Activated naive CD4-positive, alpha-beta T cell (primary cell): ENCODE measurements around the gene CDC20.

Experiments
- DNase-seq, 4 experiments: peaks; one replicate each; lab custom pipeline; 2025; lab: John Stamatoyannopoulos, UW

CDC20 gene

GRCh38 chr1:43358746-43359693 is at the start of gene CDC20:
TSS of gene CDC20 (plus strand) at chr1:43358981. CDS start at chr1:43359216, 235 bp downstream.
- DNase-seq: peak; percentile 90 to 96 (median 94)

DNA sequence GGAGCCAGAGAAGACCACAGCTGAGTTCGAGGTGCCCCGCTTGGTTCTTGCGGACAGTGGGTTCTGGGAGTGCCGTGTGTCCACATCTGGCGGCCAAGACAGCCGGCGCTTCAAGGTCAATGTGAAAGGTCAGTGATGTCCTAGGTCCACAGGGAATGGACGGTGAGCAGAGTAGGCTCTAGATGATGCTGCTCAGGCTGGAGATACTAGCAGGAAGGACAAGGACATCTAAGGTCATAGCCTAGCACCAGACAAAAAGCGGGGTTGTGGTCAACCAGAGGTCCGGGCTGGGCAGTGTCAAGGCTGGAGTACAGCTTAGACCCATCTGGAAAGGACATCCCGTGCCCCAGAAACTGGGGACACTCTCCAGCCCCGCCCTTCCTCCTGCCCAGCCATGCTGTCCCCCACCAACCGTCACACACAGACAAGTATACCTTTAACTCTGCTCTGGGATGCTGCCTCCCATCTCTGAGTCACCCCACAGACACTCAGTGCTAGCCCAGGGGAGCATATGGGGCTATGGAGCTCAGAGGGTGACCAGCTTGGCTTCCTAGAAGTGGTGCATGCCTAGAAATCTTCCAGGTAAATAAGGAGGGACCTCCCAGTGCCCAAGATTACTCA is 49.3 kb upstream of the CDC20 start:
- DNase-seq: no peak

- DNase-seq: no peak
These were observed 47.3 kb upstream of the CDC20 start for GRCh38 chr1:43311521-43311920.

DNA sequence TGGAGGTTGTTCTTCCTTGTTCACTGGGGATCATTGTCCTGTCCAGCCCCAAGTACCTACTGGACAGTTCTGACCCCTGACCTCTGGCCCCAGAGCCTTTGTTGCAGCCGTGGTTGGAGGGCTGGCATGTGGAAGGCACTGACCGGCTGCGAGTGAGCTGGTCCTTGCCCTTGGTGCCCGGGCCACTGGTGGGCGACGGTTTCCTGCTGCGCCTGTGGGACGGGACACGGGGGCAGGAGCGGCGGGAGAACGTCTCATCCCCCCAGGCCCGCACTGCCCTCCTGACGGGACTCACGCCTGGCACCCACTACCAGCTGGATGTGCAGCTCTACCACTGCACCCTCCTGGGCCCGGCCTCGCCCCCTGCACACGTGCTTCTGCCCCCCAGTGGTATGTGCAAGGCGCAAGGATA is 46.6 kb upstream of the CDC20 start:
- DNase-seq: no peak

DNA sequence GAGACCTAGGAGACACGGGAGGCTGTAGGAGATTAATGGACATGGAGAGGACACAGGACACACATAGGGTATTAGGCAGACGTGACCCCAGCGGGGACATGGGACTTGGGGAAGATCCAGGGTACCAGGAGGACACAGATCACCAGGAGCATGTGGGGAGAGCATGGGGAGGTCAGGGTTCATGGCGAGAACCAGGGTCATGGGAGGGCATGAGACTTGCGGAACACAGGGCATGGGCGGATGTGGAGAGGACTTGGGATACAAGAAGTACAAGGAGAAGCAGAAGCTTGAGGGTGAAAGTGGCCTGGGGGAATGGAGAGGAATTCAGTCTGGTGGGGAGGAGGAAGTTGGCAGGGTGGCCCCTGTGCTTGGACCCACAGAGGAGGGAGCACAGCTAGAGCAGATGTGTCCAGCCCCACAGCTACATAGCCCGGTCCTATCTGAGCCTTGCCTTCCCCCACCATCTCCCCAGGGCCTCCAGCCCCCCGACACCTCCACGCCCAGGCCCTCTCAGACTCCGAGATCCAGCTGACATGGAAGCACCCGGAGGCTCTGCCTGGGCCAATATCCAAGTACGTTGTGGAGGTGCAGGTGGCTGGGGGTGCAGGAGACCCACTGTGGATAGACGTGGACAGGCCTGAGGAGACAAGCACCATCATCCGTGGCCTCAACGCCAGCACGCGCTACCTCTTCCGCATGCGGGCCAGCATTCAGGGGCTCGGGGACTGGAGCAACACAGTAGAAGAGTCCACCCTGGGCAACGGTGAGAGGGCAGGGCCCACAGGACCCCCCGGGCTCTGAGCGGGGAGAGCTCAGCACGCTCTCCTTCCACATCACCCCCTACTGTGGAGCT is 45.9 kb upstream of the CDC20 start:
- no peak for DNase-seq

- no peak for DNase-seq
These were observed 45.0 kb upstream of the CDC20 start for GRCh38 chr1:43313771-43314170.

- DNase-seq: no peak
These were observed 44.5 kb upstream of the CDC20 start for GRCh38 chr1:43314233-43314632.

DNA sequence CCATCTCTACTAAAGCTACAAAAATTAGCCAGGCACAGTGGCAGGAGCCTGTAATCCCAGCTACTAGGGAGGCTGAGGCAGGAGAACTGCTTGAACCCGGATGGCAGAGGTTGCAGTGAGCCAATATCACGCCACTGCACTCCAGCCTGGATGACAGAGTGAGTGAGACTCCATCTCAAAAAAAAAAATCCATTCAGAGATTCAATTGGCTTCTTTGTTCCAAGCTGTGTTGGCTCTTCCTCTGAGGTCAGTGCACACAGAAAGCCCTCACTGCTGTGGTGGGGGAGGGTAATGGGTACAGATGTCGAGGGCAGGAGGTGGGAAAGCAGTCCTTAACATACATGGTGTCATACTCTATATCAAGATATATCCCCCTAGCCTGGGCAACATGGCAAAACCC is 43.3 kb upstream of the CDC20 start:
- no peak for DNase-seq

DNA sequence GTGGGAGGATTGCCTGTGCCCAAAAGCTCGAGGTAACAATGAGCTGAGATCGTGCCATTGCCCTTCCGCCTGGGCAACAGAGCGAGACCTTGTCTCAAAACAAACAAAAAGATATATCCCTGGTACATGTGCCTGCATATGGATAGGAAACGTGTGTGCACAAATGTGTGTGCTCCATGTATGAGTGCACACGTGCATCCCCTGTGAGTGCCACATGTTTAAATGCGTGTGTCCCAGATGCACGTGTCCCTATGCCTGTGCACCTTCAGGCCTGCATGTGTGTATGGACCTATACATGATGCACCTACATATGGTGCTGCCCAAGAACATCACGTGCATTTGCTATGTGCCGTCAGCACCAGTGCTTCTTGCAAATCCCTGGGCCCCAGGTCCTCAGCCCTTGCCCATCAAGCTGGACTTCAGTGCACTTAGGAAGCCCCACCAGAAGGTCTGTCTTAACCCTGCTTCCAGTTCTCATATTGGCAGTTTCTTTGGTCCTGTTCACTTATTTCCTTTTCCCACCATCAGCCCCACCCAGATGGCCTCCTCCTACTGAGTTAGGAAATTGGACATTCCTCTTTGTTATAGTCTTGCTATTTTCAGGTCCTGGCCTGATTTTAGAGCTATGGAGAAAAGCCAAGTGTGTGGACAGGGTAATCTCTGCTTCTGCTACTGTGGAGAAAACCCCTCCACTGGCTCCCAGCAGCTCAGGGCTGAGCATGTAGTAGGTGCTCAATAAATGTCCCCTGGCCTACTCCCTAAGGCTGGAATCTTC is 42.6 kb upstream of the CDC20 start:
- no peak for DNase-seq

GRCh38 chr1:43316738-43317520 is 41.9 kb upstream of the CDC20 start:
- no peak for DNase-seq

DNA sequence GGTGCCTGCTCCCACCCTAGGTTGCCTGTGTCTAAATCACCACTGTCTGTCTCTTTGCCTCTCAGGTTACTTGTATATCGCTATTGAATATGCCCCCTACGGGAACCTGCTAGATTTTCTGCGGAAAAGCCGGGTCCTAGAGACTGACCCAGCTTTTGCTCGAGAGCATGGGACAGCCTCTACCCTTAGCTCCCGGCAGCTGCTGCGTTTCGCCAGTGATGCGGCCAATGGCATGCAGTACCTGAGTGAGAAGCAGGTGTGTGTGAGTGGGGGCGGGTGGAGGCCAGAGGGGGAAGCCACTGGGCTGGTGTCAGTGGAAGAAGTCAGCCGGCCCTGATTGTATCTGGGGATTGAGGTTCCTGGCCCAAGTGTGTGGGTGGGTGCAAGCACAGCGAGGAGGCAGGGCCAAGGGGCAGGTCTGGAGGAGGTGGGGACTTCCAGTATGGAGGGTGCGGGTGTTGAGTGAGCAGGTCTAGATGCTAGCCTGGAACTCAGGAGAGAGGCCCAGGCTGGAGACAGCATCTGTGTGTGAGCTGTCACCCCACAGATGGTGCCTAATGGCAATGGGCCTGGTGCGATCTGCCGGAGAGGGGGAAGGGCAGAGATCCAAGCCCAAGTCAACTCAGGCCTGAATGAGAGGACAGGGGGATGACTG is 40.8 kb upstream of the CDC20 start:
- DNase-seq: no peak

DNA sequence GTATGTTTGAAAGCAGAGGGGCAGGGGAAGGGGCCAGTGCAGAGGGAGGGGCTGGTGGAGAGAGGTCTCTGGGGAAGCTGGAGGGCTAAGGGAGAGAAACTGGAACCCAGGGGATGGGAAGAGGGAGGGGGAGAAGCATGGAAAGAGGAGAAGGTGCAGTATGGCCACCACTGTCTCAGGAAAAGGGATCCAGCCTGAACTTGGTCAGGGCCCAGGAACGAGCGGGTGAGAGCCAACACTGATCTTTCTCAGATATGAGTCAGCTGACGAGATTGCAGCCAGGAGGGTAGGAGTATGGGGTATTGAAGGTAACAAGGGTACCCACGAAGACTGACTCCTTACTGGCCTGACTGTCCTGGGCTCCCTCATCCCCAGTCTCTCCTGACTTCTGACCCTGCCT is 40.0 kb upstream of the CDC20 start:
- DNase-seq: no peak

- no peak for DNase-seq
These were observed 39.5 kb upstream of the CDC20 start for GRCh38 chr1:43319288-43319687.

- DNase-seq: no peak
These were observed 39.0 kb upstream of the CDC20 start for GRCh38 chr1:43319766-43320165.

DNA sequence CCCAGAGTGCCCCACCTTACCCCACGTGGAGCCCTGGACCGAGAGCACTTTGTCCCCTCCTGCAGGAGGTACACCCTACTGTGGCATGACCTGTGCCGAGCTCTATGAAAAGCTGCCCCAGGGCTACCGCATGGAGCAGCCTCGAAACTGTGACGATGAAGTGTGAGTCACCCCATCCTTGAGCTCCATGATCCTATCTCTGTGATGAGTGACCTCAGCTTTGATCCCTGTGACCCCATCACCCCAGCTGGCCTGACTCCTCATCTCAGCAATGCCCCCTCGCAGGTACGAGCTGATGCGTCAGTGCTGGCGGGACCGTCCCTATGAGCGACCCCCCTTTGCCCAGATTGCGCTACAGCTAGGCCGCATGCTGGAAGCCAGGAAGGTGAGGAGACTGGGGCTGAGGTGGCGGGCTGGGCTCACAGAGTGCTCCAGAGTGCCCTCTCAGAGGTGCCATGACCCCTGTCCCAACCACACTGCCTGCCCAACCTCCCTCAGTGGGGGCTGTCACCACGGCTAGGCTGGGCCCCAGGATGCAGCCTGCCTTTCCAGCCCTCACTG is 37.4 kb upstream of the CDC20 start:
- no peak for DNase-seq

GRCh38 chr1:43322506-43322905 is 36.3 kb upstream of the CDC20 start:
- DNase-seq: no peak

- no peak for DNase-seq
These were observed 34.0 kb upstream of the CDC20 start for GRCh38 chr1:43324810-43325209.

- DNase-seq: no peak
These were observed 33.4 kb upstream of the CDC20 start for GRCh38 chr1:43325381-43325780.

DNA sequence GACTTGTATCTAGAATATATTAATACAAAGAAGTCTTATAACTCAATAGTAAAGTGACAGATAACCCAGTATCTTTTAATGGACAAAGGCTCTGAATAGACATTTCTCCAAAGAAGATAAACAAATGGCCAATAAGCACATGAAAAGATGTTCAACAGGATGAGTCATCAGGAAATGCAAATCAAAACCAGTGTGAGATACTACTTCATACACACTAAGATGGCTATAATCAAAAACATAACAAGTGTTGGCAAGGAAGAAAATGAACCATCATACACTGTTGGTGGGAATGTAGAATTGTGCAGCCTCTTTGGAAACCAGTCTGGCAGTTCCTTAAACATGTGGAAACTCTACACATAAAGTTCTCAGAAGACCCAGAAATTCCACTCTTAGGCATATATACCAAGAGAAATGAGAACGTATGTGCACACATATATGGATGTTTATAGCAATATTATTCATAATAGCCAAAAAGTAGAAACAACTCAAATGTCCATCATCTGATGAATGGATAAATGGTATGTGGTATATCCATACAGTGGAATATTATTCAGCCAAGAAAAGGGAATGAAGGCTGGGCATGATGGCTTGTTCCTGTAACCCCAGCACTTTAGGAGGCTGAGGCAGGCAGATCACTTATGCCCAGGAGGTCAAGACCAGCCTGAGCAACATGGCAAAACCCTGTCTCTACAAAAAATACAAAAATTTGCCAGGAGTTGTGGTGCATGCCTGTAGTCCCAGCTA is 31.1 kb upstream of the CDC20 start:
- no peak for DNase-seq
